ENCODE data around the gene MED13L. TPM values are rescaled to one million over a fixed set of nuclear protein-coding genes. Genes with fewer than 3 reads are reported as not detected.
"Not testable (repeated sequence)": the region's sequence is repeated elsewhere in the genome, so short reads cannot be mapped to it uniquely, and the experiment has no call there.

MED13L gene
- polyA plus RNA-seq, 1 donor from 2014 or later, result 10.7 TPM

DNA sequence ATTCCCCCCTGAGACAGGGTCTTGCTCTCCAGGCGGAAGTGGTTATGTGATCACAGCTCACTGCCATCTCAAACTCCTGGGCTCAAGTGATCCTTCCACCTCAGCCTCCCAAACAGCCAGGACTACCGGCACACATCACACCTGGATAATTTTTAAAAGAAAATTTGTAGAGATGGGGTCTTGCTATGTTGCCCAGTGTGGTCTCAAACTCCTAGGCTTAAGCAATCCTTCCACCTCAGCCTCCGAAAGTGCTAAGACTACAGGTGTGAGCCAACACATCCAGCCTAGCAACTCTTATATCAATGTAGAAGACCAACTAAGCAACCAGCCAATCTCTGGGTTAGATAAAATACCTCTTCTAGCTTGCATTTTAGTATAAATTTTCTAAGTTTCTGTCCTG, 297.2 kb downstream of the MED13L start:
- Mint-ChIP-seq H3K27me3 (no peaks in the 10 kb centered on the region), H3K9me3 (no peaks in the 10 kb centered on the region), H3K36me3 (peaks cover 2% of the 10 kb centered on the region), H3K4me1 (peaks cover 0 to 1% (median 0%) of the 10 kb centered on the region in 3 donors), H3K4me3 (no peak overlapping the region), H3K27ac (no peak overlapping the region)

DNA sequence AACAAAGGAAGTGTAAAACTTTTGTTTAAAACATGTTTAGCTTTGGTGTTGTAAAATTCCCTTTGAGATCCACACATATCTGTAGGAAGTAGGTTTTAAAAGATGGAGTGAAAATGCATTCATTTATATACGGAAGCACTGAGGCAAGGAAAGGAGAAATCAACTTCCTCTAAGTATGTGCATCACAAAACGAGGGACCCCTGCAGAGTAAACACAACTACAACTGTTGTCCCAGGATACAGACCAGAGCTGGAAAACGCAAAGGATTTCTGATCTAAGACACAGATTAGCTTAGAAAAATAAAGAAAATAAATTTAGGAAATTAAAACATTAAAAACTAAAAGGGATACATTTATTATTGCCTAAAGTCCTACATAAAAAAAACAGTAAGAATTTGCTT, 297.6 kb downstream of the MED13L start:
- H3K4me1 Mint-ChIP-seq, result peaks cover 0 to 1% (median 0%) of the 10 kb centered on the region in 3 donors
- peak overlapping the region in 1 of 3 donors; percentile 47 for H3K27ac Mint-ChIP-seq
- peaks cover 2% of the 10 kb centered on the region for H3K36me3 Mint-ChIP-seq
- no peaks in the 10 kb centered on the region for H3K9me3 Mint-ChIP-seq
- H3K27me3 Mint-ChIP-seq, result no peaks in the 10 kb centered on the region
- no peak overlapping the region for H3K4me3 Mint-ChIP-seq

DNA sequence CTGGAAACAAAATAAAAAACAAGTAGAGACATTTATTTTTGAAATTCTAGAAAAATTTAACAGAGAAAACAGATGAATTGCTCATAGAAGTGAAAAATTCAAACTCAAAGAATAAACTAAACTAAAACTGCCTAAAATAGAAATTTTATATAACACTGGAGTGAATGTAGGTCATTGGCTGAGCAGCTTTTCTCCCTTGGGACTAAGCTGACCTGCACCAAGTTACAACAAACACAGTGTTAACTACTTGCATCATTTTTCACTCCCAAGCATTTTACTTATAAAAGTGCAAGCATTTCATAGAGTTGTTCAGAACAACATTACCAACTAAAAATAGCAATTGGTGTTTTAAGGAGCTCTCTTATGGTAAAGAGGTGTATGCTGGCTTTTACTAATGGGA, 298.1 kb downstream of the MED13L start:
- H3K4me3 Mint-ChIP-seq, result no peak overlapping the region
- H3K36me3 Mint-ChIP-seq, result peaks cover 2% of the 10 kb centered on the region

DNA sequence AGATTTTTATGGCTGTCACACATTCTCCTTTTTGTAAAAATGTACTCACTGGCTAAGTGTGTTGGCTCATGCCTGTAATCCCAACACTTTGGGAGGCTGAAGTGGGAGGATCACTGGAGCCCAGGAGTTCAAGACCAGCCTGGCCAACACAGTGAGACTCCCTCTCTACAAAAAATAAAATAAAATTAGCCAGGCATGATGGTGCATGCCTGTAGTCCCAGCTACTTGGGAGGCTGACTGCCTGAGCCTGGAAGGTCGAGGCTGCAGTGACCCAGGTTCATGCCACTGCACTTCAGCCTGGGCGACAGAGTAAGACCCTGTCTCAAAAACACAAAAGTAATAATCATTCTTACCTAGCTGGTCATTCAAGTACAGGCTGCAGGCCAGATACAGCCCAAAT, 300.7 kb downstream of the MED13L start:
- H3K4me1 Mint-ChIP-seq, H3K9me3 Mint-ChIP-seq, H3K4me3 Mint-ChIP-seq, H3K27me3 Mint-ChIP-seq, H3K36me3 Mint-ChIP-seq: not testable (repeated sequence)
- peak overlapping the region in 1 of 3 donors; percentile 0 for H3K27ac Mint-ChIP-seq

More for the DNA sequence above, 298.1 kb downstream of the MED13L start:
- Mint-ChIP-seq H3K27me3 (no peaks in the 10 kb centered on the region), H3K9me3 (no peaks in the 10 kb centered on the region), H3K4me1 (peaks cover 0 to 1% (median 0%) of the 10 kb centered on the region in 3 donors), H3K27ac (peak overlapping the region in 2 of 3 donors; percentile 53 to 59)

DNA sequence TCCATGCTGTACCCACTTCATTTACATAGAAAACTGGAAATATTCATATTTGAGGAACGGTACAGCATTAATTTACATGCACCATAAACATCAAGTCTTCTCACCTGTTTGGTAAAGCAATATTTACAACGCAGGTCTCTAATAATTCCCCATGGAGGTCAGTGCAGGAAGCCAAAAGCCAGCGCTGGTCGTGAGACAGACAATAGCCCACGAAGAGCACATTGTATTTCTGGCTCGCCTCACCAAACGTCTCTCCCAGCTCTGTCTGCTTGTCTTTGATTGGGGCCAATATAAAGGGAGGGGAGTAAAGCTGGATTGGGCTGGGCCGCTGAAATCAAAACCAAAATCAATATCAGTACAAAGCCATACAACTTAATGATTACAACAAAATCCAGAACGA, 302.1 kb downstream of the MED13L start:
- H3K36me3 Mint-ChIP-seq, result no peaks in the 10 kb centered on the region
- no peaks in the 10 kb centered on the region for H3K4me1 Mint-ChIP-seq
- H3K27me3 Mint-ChIP-seq, result no peaks in the 10 kb centered on the region
- H3K27ac Mint-ChIP-seq, result peak overlapping the region in 1 of 3 donors; percentile 64
- H3K4me3 Mint-ChIP-seq, result no peak overlapping the region
- no peaks in the 10 kb centered on the region for H3K9me3 Mint-ChIP-seq

DNA sequence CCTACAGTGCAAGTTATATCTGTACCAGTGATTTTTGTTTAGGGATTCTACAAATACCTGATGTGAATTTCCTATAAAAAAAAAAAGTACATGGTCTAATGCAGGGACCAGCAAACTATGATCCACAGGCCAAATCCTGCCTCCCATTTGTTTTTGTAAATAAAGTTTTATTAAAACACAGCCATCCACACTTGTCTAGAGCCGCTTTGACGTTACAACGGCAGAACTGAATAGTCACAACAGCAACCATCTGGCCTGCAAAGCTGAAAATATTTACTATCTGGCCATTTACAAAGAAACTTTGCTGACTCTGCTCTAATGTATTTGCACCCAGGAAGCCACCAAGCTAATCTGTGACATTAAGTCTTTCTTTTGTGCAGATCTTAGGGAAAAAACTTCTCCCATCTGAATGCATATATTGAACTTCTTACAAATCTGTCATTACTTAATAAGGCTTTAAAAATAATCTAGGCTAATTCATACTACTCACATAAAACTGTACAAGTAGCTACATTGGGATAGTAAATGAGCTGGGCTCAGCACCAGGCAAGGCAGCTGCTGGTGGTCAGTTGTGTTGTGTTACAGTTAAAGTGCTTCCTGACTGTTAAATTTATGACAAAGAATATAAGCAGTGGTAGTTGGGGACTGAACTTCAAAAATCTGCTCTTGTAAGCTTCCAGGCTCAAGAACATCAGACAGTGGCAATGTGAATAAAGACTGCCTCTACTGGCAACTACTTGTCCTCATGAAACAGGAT, 303.3 kb downstream of the MED13L start:
- no peaks in the 10 kb centered on the region for H3K9me3 Mint-ChIP-seq
- H3K36me3 Mint-ChIP-seq, result peaks cover 1% of the 10 kb centered on the region
- H3K4me3 Mint-ChIP-seq, result no peak overlapping the region
- no peak overlapping the region for H3K27ac Mint-ChIP-seq
- H3K27me3 Mint-ChIP-seq, result no peaks in the 10 kb centered on the region
- H3K4me1 Mint-ChIP-seq, result no peaks in the 10 kb centered on the region

DNA sequence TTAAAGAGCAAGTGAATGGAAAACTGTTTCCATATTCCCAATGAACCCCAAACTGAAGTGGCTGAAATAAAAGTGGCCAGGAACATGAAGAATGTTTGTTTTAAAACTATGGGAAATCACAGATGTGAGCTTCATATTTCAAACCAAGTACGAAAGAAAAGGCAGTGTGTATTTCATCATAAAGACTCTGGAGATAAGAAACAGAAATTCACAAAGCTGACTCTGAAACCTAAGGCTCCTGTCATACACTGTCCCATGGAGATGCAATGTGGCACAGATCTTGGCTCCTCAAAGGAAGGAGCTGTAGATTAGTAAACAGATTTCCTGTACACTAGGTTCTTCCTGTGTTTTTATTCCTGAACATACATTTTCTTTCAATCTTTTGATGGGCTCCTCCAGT, 304.4 kb downstream of the MED13L start:
- Mint-ChIP-seq H3K9me3 (no peaks in the 10 kb centered on the region), H3K27ac (no peak overlapping the region), H3K36me3 (peaks cover 1% of the 10 kb centered on the region), H3K4me3 (no peak overlapping the region), H3K4me1 (no peaks in the 10 kb centered on the region), H3K27me3 (no peaks in the 10 kb centered on the region)

DNA sequence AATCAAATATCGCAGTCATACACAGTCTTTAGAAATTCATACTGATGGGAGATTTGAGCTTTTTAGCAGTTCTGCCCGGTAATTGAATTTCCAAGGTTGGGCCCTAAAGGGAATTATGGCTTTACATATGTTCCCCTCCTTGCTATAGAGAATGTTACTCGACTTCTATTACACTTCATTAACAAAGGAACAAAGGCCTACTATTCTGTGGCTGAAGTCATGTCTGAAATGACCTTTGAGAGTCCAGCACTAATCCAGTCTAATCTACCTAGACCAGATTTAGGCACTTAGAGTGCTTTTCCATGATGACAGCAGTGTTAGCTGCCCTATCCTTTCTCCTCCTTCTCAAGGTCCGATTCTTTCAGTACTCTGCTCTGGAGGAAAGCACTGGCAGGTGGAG, 305.3 kb downstream of the MED13L start:
- H3K9me3 Mint-ChIP-seq, result no peaks in the 10 kb centered on the region
- peaks cover 1% of the 10 kb centered on the region for H3K36me3 Mint-ChIP-seq
- peak overlapping the region in 1 of 3 donors; percentile 78 for H3K27ac Mint-ChIP-seq

DNA sequence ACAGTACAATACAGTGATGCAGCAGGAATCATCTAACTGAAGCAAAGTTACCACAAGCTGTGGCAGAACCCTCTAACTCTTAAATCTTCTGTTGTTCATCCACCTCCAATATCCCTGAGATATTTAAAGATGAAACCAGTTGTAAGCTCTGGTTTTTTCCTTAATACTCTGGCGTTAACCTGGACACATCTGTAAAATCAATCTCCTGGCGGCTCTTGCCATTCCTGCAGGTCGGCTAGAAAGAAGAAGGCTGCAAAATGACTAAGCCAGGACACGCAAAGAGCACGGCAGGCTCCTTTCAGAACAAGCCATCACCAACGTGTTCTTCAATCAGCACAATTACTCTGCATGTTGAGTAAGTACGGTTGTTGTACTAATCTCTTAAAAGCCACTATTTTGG, 309.3 kb downstream of the MED13L start:
- peaks cover 5% of the 10 kb centered on the region for H3K36me3 Mint-ChIP-seq
- no peak overlapping the region for H3K27ac Mint-ChIP-seq
- H3K4me3 Mint-ChIP-seq, result no peak overlapping the region
- no peaks in the 10 kb centered on the region for H3K27me3 Mint-ChIP-seq
- no peaks in the 10 kb centered on the region for H3K9me3 Mint-ChIP-seq
- H3K4me1 Mint-ChIP-seq, result no peaks in the 10 kb centered on the region

More for the DNA sequence above, 305.3 kb downstream of the MED13L start:
- H3K27me3 Mint-ChIP-seq, result no peaks in the 10 kb centered on the region
- H3K4me1 Mint-ChIP-seq, result no peaks in the 10 kb centered on the region
- no peak overlapping the region for H3K4me3 Mint-ChIP-seq

DNA sequence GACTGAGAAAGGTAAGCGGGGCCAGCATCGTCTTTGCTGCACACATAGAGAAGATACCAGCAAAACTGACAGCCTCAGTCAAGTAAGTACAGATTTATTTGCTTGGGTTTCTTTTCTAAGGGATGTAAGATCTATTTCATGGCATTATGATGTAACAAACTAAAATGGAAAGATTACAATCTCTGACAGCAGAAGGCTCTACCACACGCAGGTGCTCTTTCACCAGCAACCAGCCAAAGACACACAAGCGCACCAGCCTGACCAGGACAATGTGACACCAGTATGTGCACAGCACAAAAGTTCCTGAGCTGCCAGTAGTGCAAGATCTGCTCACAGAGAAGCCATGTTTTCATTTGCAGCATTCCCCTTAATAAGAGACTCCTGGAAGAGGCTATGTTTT, 311.1 kb downstream of the MED13L start:
- H3K4me1 Mint-ChIP-seq, result no peaks in the 10 kb centered on the region
- no peak overlapping the region for H3K4me3 Mint-ChIP-seq
- peaks cover 10% of the 10 kb centered on the region for H3K36me3 Mint-ChIP-seq
- no peaks in the 10 kb centered on the region for H3K9me3 Mint-ChIP-seq
- H3K27ac Mint-ChIP-seq, result no peak overlapping the region
- no peaks in the 10 kb centered on the region for H3K27me3 Mint-ChIP-seq

DNA sequence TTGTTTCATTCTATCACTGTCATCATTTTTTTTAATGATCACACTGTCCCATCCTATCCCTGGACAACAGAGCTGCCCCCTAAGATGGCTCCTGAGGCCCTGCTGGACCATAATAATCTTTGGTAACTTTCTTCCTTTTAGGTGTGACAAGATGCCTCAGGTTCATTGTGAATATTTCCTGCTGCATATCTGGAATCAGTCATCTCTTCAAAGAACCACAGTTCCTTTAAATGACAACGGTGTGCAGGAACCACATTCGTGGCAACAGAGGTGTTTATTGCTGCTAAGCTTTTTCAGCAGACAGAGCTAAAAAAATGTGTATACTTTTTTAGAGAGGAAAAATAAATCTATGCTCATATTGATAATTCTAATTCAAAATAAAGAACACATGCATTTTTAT, 312.9 kb downstream of the MED13L start:
- H3K9me3 Mint-ChIP-seq, result no peaks in the 10 kb centered on the region
- no peak overlapping the region for H3K27ac Mint-ChIP-seq

DNA sequence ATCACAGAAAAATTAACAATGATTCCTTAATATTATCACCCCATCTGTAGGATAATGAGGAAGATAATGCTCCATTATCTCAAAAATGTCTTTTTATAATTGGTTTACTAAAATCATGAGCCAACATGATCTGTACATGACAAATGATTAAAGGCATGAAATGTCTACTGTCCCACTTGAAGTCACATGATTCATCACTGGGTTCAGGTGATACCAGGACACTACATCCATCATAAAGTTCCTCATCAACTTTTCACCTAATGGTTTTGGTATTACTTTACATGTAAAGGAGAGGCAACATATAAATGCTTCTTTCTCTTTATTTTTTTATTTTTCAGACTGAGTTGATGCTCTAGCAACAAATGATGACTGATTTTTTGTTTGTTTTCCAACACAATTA, 313.3 kb downstream of the MED13L start:
- Mint-ChIP-seq H3K27ac (no peak overlapping the region), H3K36me3 (peaks cover 8% of the 10 kb centered on the region), H3K4me3 (no peak overlapping the region), H3K9me3 (no peaks in the 10 kb centered on the region), H3K27me3 (no peaks in the 10 kb centered on the region), H3K4me1 (no peaks in the 10 kb centered on the region)

More for the DNA sequence above, 312.9 kb downstream of the MED13L start:
- Mint-ChIP-seq H3K4me1 (no peaks in the 10 kb centered on the region), H3K36me3 (peaks cover 8% of the 10 kb centered on the region), H3K4me3 (no peak overlapping the region), H3K27me3 (no peaks in the 10 kb centered on the region)

DNA sequence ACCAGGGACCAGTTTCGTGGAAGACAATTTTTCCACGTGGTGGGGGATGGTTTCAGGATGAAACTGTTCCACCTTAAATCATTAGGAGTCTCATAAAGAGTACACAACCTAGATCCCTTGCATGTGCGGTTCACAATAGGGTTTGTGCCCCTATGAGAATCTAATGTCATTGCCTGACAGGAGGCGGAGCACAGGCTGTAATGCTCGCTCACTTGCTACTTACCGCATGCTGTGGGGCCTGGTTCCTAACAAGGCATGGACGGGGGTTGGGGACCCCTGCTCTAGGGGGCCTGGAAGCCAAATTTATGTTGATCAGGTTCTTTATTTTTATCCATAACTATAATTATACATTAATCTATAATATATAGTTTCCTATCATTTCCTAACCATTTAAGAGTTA, 315.3 kb downstream of the MED13L start:
- Mint-ChIP-seq H3K36me3 (peaks cover 8% of the 10 kb centered on the region), H3K4me3 (no peak overlapping the region), H3K4me1 (no peaks in the 10 kb centered on the region), H3K27me3 (no peaks in the 10 kb centered on the region), H3K9me3 (no peaks in the 10 kb centered on the region), H3K27ac (no peak overlapping the region)

DNA sequence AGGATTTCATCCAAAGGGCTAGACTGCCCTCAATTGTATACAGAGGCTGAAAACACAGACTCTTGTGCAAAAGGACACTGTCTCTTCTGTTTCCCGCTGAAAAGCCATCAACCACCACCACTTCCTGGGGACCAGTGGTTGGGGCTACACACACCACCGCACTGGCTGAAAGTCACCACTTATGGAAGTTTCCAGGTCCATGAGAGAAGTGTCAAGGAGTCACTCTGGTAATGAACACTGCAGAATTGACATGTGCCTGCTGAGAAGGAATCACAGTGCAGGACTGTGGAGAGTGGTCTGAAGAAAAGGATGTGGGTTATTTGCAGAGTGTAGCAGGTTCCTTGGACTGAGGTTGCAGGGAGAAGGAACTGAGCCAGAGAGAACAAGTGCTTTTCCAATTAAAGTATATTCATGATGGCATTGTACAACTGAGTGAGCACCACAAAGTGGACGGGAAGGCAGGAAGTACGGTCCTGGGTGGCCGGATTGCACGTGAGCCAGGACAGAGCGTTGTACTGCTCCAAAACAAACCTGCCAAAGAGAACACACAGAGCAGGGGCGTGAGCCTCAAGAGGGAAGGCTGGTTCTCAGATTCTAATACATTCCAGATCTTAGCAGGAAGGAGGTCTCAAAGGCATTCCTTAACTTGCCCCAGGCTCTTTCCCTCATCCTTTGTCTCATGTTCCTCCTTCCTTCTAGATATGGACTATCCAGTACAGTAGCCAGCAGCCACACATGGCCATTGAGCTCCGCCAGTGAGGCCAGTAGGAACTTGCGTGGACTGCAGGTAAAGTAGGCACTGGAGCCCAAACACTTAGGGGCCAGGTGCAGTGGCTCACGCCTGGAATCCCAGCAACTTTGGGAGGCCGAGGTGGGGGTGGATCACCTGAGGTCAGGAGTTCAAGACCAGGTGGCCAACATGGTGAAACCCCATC, 316.4 kb downstream of the MED13L start:
- Mint-ChIP-seq H3K36me3 (peaks cover 7% of the 10 kb centered on the region), H3K4me3 (peak overlapping the region in 1 of 4 donors; percentile 30), H3K27ac (no peak overlapping the region), H3K27me3 (no peaks in the 10 kb centered on the region), H3K9me3 (no peaks in the 10 kb centered on the region), H3K4me1 (no peaks in the 10 kb centered on the region)

DNA sequence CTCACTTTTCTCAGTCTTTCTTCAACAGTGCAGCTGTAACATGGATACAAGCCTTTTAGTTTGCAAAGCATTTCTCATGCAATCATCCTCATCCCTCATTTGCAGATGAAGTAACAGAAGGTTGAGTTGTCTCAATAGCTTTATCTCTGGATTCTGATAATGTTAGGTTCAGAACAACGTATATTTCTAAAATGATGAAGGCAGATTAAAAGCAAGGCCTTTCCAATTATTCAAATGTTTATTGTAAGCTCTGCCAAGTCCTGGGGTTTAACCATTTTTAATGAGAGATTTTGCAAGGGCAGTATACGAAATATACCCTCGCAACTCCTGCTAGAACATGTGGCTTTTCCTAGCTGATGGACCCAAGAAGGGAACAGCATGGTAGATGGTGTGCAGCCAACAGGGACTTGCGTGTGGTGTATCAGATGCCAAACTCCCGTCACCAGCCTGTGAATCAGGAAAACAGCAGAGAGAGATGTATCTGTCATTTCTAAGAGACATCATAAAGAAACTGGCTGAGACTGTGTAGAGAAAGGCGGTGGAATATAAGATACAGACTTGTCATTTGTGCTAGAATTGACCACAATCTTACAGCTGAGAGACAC, 319.7 kb downstream of the MED13L start:
- Mint-ChIP-seq H3K9me3 (no peaks in the 10 kb centered on the region), H3K27ac (no peak overlapping the region), H3K4me3 (no peak overlapping the region), H3K36me3 (peaks cover 4% of the 10 kb centered on the region), H3K4me1 (peaks cover 0 to 1% (median 1%) of the 10 kb centered on the region in 3 donors), H3K27me3 (no peaks in the 10 kb centered on the region)

All from IgD-negative memory B cell (primary cell).